ENCODE measurements around the gene PRDM12. TPM values are rescaled to one million over a fixed set of nuclear protein-coding genes. Genes with fewer than 3 reads are reported as not detected.

PRDM12 gene
- total RNA-seq, 1 experiment from 2014 or later: not detected

DNA sequence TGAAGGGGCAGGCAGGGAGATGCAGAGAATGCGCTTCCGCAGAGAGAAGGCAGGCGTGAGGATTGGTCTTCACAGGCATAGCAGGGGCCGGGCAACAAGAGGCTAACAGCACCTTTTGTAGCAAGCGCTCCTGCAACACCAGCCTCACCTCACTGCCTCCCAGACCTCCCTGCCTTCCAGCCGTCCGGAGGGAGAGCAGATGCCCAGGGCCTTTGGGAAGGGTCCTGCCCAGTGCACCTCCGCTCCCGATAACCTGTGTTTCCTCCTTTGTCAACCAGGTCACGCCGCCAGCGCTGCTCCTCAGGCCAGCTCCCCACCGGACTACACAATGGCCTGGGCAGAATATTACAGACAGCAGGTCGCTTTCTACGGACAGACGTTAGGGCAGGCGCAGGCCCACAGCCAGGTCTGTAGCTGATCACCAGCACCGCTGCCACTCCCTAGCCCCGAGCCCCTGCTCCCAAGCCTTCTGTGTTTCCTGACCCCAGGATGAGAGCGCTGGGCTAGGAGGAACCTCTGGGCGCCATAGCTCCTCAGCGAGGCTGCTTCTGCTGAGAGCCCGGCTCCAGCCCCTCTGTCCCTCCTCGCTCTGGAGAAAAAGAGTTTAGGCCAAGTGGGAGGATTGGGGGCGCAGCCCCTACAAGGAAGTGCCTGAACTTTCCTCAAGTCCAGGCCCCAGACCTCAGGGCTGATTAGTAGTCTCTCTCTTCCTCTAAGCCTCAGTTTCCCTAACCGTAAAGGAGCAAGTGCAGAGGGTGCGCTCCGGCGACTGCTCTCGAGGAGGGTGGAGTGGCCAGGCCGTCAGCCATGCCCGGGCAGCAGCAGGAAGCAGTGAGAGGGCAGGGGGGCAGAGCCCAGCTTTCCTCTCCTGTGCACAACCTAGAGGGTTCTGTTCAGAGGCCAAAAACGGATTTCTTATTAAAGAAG, 28.4 kb upstream of the PRDM12 start:
- Histone ChIP-seq H3K27ac (ENCODE audit: insufficient read length, low read depth, low read length) (no peak overlapping the region), H2BK15ac (ENCODE audit: low read depth, low read length) (no peak overlapping the region), H4K91ac (ENCODE audit: insufficient read length, low read depth, low read length) (no peak overlapping the region), H3K14ac (ENCODE audit: insufficient read depth, low read length) (no peak overlapping the region), H3K9ac (ENCODE audit: extremely low read depth, insufficient read length, low read length) (no peak overlapping the region), H3K4me2 (ENCODE audit: insufficient read depth, insufficient read length, low read length) (no peak overlapping the region), H3K79me2 (ENCODE audit: insufficient read depth, low read length) (no peaks in the 10 kb centered on the region), H2AK5ac (ENCODE audit: insufficient read length, low read length) (no peak overlapping the region), H4K20me1 (ENCODE audit: control insufficient read depth, insufficient read depth, insufficient read length) (no peaks in the 10 kb centered on the region), H3K9me3 (ENCODE audit: control insufficient read depth, low read depth, low read length) (no peaks in the 10 kb centered on the region), H2BK5ac (ENCODE audit: insufficient read length, low read length) (no peak overlapping the region), H2BK12ac (ENCODE audit: insufficient read length, low read depth, low read length) (no peak overlapping the region), H3K23me2 (ENCODE audit: insufficient read length, low read depth, low read length, poor library complexity, severe bottlenecking) (no peaks in the 10 kb centered on the region), H3K4me1 (ENCODE audit: insufficient read depth, low read length) (no peaks in the 10 kb centered on the region; the same call in 1 of the 2 replicates), H3T11ph (ENCODE audit: low read length) (no peak overlapping the region), H3K79me1 (ENCODE audit: insufficient read depth, low read depth, low read length, poor library complexity, severe bottlenecking) (no peaks in the 10 kb centered on the region), H2AFZ (ENCODE audit: low read length) (no peak overlapping the region), H3K56ac (ENCODE audit: insufficient read length, low read depth, low read length) (no peak overlapping the region), H2BK120ac (ENCODE audit: low read depth, low read length, poor library complexity, severe bottlenecking) (no peak overlapping the region), H4K5ac (ENCODE audit: insufficient read length, low read depth, low read length) (no peak overlapping the region), H4K8ac (replicated peaks; ENCODE audit: insufficient read length, low read depth, low read length) (no peak overlapping the region), H3K4ac (ENCODE audit: low read depth, low read length) (no peak overlapping the region), H3K18ac (ENCODE audit: insufficient read length, low read depth, low read length) (no peak overlapping the region), H3K27me3 (ENCODE audit: insufficient read depth, low read length) (no peaks in the 10 kb centered on the region), H3K23ac (ENCODE audit: insufficient read length, low read depth, low read length) (no peak overlapping the region), H2BK20ac (ENCODE audit: low read depth, low read length, poor library complexity, severe bottlenecking) (no peak overlapping the region)
- H3K9me3 Mint-ChIP-seq: no peaks in the 10 kb centered on the region
- peaks cover 15 to 23% of the 10 kb centered on the region in 2 experiments for H3K4me1 Mint-ChIP-seq
- no peaks in the 10 kb centered on the region; the same call in 1 of the 2 replicates for H3K27me3 Mint-ChIP-seq (ENCODE audit: low read depth)
- H3K36me3 Mint-ChIP-seq (ENCODE audit: insufficient read depth in 1 of 3, low read depth in 3 of 3): peaks cover 22 to 63% (median 58%) of the 10 kb centered on the region in 3 experiments; a peak in 6 of 7 replicates
- no peak for DNase-seq
- H3K27ac Mint-ChIP-seq: no peak overlapping the region
- no peak overlapping the region for H3K4me3 Mint-ChIP-seq
- no CpG with 5 or more reads among the region's 33 CpGs for WGBS (ENCODE audit: extremely low coverage, insufficient read length, low lambda C conversion rate)
- no peak for TF ChIP-seq CTCF (conservative IDR thresholded peaks at IDR 0.05)
